Fibroblast of lung (primary cell): ENCODE data around the gene SETDB1. TPM values are rescaled to one million over a fixed set of nuclear protein-coding genes. Genes with fewer than 3 reads are reported as not detected.

Experiments
- DNase-seq, 2 donors: peaks; one replicate each; pipeline versions ENCODE4 v3.0.0 to v3.0.0-alpha.2; 2010; ENCODE audit warnings: low read depth in 2 of 2
- H2AFZ ChIP-seq: 2 replicates; pipeline ENCODE4 v1.5.1; 2012; ENCODE audit warnings: low read length, control low read depth, inconsistent platforms
- H3K27ac ChIP-seq: 2 replicates; pipeline ENCODE4 v1.5.1; 2011; ENCODE audit warnings: low read length, control low read depth; ENCODE audit not compliant: insufficient read depth
- H3K27me3 ChIP-seq: 2 replicates; pipeline ENCODE4 v1.5.1; 2011; ENCODE audit warnings: mild to moderate bottlenecking, low read length; ENCODE audit not compliant: control insufficient read depth, insufficient read depth
- H3K36me3 ChIP-seq: 2 replicates; pipeline ENCODE4 v1.5.1; 2011; ENCODE audit warnings: low read length; ENCODE audit not compliant: control insufficient read depth, insufficient read depth
- H3K4me1 ChIP-seq: 2 replicates; pipeline ENCODE4 v1.5.1; 2011; ENCODE audit warnings: low read length; ENCODE audit not compliant: control insufficient read depth, insufficient read depth; ENCODE audit errors: extremely low read depth
- H3K4me2 ChIP-seq: 2 replicates; pipeline ENCODE4 v1.5.1; 2011; ENCODE audit warnings: low read length, control low read depth; ENCODE audit not compliant: insufficient read depth; ENCODE audit errors: extremely low read depth
- H3K4me3 ChIP-seq, 4 experiments: fragments of 200-600 bp in 1 of 4; sonication (generic) in 1 of 4; replicated peaks in 1 of 4; 2 replicates each; pipeline ENCODE4 v1.5.1; 2011 to 2016; ENCODE audit warnings: low read length in 4 of 4, low read depth in 3 of 4, mild to moderate bottlenecking in 3 of 4, control low read depth in 2 of 4, inconsistent platforms in 1 of 4, mixed read lengths in 1 of 4; ENCODE audit not compliant: insufficient read depth in 1 of 4; ENCODE audit errors: control extremely low read depth in 1 of 4
- H3K79me2 ChIP-seq: 2 replicates; pipeline ENCODE4 v1.5.1; 2012; ENCODE audit warnings: mild to moderate bottlenecking, low read length, inconsistent platforms; ENCODE audit not compliant: control insufficient read depth, insufficient read depth
- H3K9ac ChIP-seq: 2 replicates; pipeline ENCODE4 v1.5.1; 2011; ENCODE audit warnings: mild to moderate bottlenecking, low read length, control low read depth; ENCODE audit not compliant: insufficient read depth
- H3K9me3 ChIP-seq: 2 replicates; pipeline ENCODE4 v1.5.1; 2012; ENCODE audit warnings: low read depth, low read length; ENCODE audit not compliant: control insufficient read depth, insufficient read depth
- H4K20me1 ChIP-seq: 2 replicates; pipeline ENCODE4 v1.5.1; 2011; ENCODE audit warnings: low read length; ENCODE audit not compliant: control insufficient read depth, insufficient read depth; ENCODE audit errors: extremely low read depth
- EZH2 ChIP-seq: IDR thresholded peaks from 2 replicates; pipeline ENCODE4 v1.5.1; 2012; ENCODE audit warnings: low read length, control low read depth, mild to moderate bottlenecking; ENCODE audit errors: missing control alignments
- polyA plus RNA-seq, 2 donors: library from polyadenylated mRNA; depleted of rRNA in 1 of 2; stranded (reverse) in 1 of 2; unstranded in 1 of 2; fragments of >200 nt; gene quantifications; 2 replicates each; pipeline ENCODE4 v1.2.1, GENCODE V29; 2011 to 2012; ENCODE audit warnings: missing spikeins in 1 of 2
- total RNA-seq: library from RNA; depleted of rRNA; stranded (reverse); fragments of >200 nt; gene quantifications from 2 replicates; pipeline ENCODE4 v1.2.1, GENCODE V29; 2014
- TF ChIP-seq, protein P1 (sequence below), 2 donors: IDR thresholded peaks in 1 of 2; conservative IDR thresholded peaks in 1 of 2; 1 replicate in 1 of 2; 2 replicates in 1 of 2; pipeline ENCODE4 v1.5.1; 2011 to 2012; ENCODE audit warnings: low read length in 2 of 2, control low read depth in 1 of 2, inconsistent platforms in 1 of 2, low read depth in 1 of 2, mild to moderate bottlenecking in 1 of 2

The SETDB1 gene
- total and polyA plus RNA-seq, 2 donors (not counting 1 experiment from before 2014, with no cell fraction given): 27.0 to 30.7 TPM

DNA sequence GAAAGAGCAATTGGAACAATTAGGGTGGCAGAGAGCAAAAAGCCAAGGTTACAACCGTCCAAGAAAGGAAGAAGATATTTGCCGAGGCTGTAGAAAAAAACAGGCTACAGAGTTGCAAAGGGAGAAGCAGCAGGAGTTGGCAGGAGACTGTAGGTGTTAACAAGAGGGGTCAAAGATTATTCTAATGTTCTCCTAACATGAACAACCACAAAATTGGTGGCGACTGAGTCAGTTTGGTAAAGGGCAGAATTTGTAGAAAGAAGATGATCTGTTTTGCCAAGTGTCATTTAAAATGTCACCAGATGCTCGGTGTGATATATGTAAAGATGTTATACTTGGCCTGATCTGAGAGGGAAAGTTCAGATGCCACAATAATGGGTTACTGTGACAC lies 81.7 kb downstream of the SETDB1 start:
- peak overlapping the region; percentile 94 for H3K27ac ChIP-seq
- TF ChIP-seq, protein P1, sequence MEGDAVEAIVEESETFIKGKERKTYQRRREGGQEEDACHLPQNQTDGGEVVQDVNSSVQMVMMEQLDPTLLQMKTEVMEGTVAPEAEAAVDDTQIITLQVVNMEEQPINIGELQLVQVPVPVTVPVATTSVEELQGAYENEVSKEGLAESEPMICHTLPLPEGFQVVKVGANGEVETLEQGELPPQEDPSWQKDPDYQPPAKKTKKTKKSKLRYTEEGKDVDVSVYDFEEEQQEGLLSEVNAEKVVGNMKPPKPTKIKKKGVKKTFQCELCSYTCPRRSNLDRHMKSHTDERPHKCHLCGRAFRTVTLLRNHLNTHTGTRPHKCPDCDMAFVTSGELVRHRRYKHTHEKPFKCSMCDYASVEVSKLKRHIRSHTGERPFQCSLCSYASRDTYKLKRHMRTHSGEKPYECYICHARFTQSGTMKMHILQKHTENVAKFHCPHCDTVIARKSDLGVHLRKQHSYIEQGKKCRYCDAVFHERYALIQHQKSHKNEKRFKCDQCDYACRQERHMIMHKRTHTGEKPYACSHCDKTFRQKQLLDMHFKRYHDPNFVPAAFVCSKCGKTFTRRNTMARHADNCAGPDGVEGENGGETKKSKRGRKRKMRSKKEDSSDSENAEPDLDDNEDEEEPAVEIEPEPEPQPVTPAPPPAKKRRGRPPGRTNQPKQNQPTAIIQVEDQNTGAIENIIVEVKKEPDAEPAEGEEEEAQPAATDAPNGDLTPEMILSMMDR (conservative IDR thresholded peaks at IDR 0.05 in 1 of 2, IDR thresholded peaks at IDR 0.05 in 1 of 2; ENCODE audit: low read depth in 1 of 2, low read length in 2 of 2): no peak
- no peak for TF ChIP-seq EZH2
- no peak for DNase-seq
- H3K79me2 ChIP-seq: peaks cover 3% of the 10 kb centered on the region
- peaks cover 14% of the 10 kb centered on the region for H3K4me1 ChIP-seq
- H4K20me1 ChIP-seq: no peaks in the 10 kb centered on the region
- peak overlapping the region; percentile 48 for H2AFZ ChIP-seq
- H3K27me3 ChIP-seq: no peaks in the 10 kb centered on the region
- peak overlapping the region; percentile 83 for H3K4me2 ChIP-seq
- H3K9ac ChIP-seq: peak overlapping the region; percentile 48
- H3K9me3 ChIP-seq: no peaks in the 10 kb centered on the region
- H3K36me3 ChIP-seq: no peaks in the 10 kb centered on the region
- H3K4me3 ChIP-seq: peak overlapping the region; percentile 16 to 94 (median 42)

DNA sequence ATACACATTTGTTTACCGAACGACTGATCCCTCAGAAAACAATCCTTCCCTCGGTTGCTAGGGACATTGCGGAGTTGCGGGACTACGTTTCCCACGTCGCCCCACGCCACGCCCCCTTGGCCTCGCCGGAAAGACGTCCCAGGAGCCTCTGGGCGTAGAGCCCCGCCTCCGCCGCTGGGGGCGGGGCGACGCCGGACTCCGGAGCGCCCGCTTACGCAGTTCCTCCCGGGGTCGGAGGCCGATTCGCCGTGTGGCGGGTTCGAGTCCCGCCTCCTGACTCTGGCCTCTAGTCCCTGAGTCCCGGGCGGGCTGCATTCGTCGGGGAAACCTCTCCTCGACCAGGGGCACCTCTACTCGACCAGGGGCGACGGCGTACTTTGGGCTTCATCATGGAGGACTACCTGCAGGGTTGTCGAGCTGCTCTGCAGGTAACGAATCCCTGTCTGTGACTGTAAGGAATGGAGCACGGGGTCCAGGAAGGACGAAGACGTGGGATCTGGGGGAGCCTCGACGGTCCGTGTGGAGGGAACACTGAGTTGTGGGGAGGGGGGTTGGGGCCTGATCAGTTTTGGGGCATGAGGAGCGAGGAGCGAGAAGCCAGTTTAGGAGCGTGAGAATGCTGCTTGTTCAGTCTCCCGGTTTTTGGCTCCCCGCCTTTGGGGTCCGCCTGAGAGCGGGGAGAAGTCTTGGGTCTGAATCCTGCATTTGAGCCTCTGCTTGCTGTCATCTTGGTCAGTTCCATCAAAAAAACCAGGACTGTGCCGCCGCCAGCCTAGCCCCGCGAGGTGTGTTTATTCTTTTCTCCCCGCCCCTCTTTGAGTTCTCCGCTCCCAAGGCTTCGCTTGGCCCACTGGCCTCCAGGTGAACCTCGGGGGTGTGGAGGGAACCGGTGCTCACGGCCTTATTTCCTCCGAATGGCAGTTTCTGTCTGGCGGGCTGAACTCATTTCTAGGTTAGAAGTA lies 82.4 kb downstream of the SETDB1 start, which contains the start of gene PRUNE1:
Gene PRUNE1, plus strand, starts transcription at position 206 of the 962 bp plus-strand sequence. Its CDS starts 184 bp downstream, at position 390.
- peaks cover 3% of the 10 kb centered on the region for H3K79me2 ChIP-seq
- no peaks in the 10 kb centered on the region for H3K9me3 ChIP-seq
- peak within 1 kb of the TSS; percentile 76 to 98 (median 88) for H3K4me3 ChIP-seq
- H3K4me1 ChIP-seq: peaks cover 14% of the 10 kb centered on the region
- H3K4me2 ChIP-seq: peak within 1 kb of the TSS; percentile 94
- peak within 1 kb of the TSS; percentile 97 for H2AFZ ChIP-seq
- H3K36me3 ChIP-seq: no peaks in the 10 kb centered on the region
- peak within 1 kb of the TSS; percentile 94 for H3K27ac ChIP-seq
- no peak for TF ChIP-seq EZH2
- TF ChIP-seq, protein P1 (conservative IDR thresholded peaks at IDR 0.05 in 1 of 2, IDR thresholded peaks at IDR 0.05 in 1 of 2; ENCODE audit: low read depth in 1 of 2, low read length in 2 of 2): no peak
- H3K9ac ChIP-seq: peak within 1 kb of the TSS; percentile 86
- DNase-seq: peak; percentile 92 to 96
- H4K20me1 ChIP-seq: no peaks in the 10 kb centered on the region
- no peaks in the 10 kb centered on the region for H3K27me3 ChIP-seq

DNA sequence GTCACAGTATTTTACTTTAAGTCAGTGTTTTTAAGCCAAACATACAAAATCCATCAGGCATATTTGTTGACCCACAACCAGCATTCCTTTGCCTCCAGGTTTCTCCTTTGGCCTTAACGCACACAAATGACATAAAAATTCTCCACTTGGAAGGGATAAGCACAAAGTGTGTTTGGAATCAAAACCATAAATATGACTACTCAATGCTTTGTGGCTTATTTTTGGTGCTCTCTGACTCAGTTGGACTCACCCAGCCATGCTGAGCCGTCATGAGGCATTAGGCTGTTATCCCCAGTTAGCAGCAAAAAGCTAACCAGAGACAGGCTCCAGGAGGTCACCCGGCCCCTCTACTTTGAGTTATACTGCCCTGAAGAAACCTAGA lies 83.0 kb downstream of the SETDB1 start:
- no peaks in the 10 kb centered on the region for H3K9me3 ChIP-seq

More for the DNA sequence above, 83.0 kb downstream of the SETDB1 start:
- TF ChIP-seq EZH2: no peak
- TF ChIP-seq, protein P1 (conservative IDR thresholded peaks at IDR 0.05 in 1 of 2, IDR thresholded peaks at IDR 0.05 in 1 of 2; ENCODE audit: low read depth in 1 of 2, low read length in 2 of 2): no peak
- DNase-seq: peak; percentile 43 to 88
- H4K20me1 ChIP-seq: no peaks in the 10 kb centered on the region
- peak overlapping the region; percentile 76 to 98 (median 88) for H3K4me3 ChIP-seq
- no peaks in the 10 kb centered on the region for H3K36me3 ChIP-seq
- peak overlapping the region; percentile 94 for H3K4me2 ChIP-seq
- H2AFZ ChIP-seq: peak overlapping the region; percentile 97
- H3K27me3 ChIP-seq: no peaks in the 10 kb centered on the region
- peak overlapping the region; percentile 86 for H3K9ac ChIP-seq
- peaks cover 3% of the 10 kb centered on the region for H3K79me2 ChIP-seq
- peak overlapping the region; percentile 94 for H3K27ac ChIP-seq
- peaks cover 14% of the 10 kb centered on the region for H3K4me1 ChIP-seq
